ENCODE measurements around the gene TNS3. TPM values are rescaled to one million over a fixed set of nuclear protein-coding genes. Genes with fewer than 3 reads are reported as not detected.

Gene TNS3
- total and polyA plus RNA-seq, 2 of the 13 experiments (the other 11 are each of a cell fraction or from before 2014, with no cell fraction given): 52.9 to 55.7 TPM

- Histone ChIP-seq H3K9ac (ENCODE audit: insufficient read depth, low read depth, low read length) (no peak overlapping the region), H4K20me1 (ENCODE audit: insufficient read depth, low read length) (no peaks in the 10 kb centered on the region), H3K27ac (ENCODE audit: extremely low read length, insufficient read depth, low read length) (no peak overlapping the region), H3K9me3 (ENCODE audit: low read length) (no peaks in the 10 kb centered on the region), H3K4me1 (ENCODE audit: insufficient read depth, low read length) (peaks cover 36% of the 10 kb centered on the region), H3K36me3 (replicated peaks in 1 of 2; ENCODE audit: control insufficient read depth in 1 of 2, insufficient read depth in 2 of 2, low read length in 2 of 2) (no peaks in the 10 kb centered on the region), H3K79me2 (ENCODE audit: insufficient read depth, low read length) (no peaks in the 10 kb centered on the region), H3K4me3 (replicated peaks in 1 of 3; ENCODE audit: insufficient read depth in 1 of 3, low read depth in 2 of 3, low read length in 3 of 3) (no peak overlapping the region), H3K27me3 (ENCODE audit: control insufficient read depth in 1 of 2, insufficient read depth in 2 of 2, low read length in 2 of 2) (no peaks in the 10 kb centered on the region), H2AFZ (ENCODE audit: low read length) (no peak overlapping the region), H3K4me2 (ENCODE audit: low read depth, low read length) (no peak overlapping the region)
- WGBS (ENCODE audit: low lambda C conversion rate): 87% methylated on average over 7 of the region's 7 CpGs
- no peak for DNase-seq (ENCODE audit: low spot score)
- BruUV-seq (replicated peaks): no TSS peak
- intact Hi-C loops (cut with micrococcal nuclease; ENCODE audit: unreplicated experiment) (no loop called here), in situ Hi-C loops (cut with HindIII; ENCODE audit: extremely low pct_ligation_motif_present, low pct_unique_long_range_greater_than_20kb) (no loop called here)
- no peak for FAIRE-seq
- ChIA-PET CTCF (ENCODE audit: low intra/inter-chr PET ratio, low total read pairs) (no interaction called here), POLR2A (interaction anchor here (0.6 to 1.6 kb wide), 3 partner anchors 17 to 53 kb away, joined by 3 to 5 read pairs (median 3); no protein-coding TSS in a partner anchor)
- no peak for ATAC-seq
- no peak for TF ChIP-seq ARID3A (IDR thresholded peaks at IDR 0.05; ENCODE audit: low read depth, low read length)
- TF ChIP-seq STAG1 (CRISPR knock-in tag; IDR thresholded peaks at IDR 0.05): no peak
- no peak for TF ChIP-seq ZNF512B (CRISPR knock-in tag; IDR thresholded peaks at IDR 0.05; ENCODE audit: borderline replicate concordance)
- TF ChIP-seq ZC3H4 (CRISPR knock-in tag; IDR thresholded peaks at IDR 0.05; ENCODE audit: borderline replicate concordance): no peak
- TF ChIP-seq BHLHE40 (IDR thresholded peaks at IDR 0.05; ENCODE audit: low read length): no peak
- TF ChIP-seq ZNF460 (CRISPR knock-in tag; IDR thresholded peaks at IDR 0.05; ENCODE audit: borderline replicate concordance): no peak
- TF ChIP-seq GATAD1 (CRISPR knock-in tag; IDR thresholded peaks at IDR 0.05): no peak
- no peak for TF ChIP-seq REXO4 (CRISPR knock-in tag; IDR thresholded peaks at IDR 0.05; ENCODE audit: borderline replicate concordance)
- no peak for TF ChIP-seq MBNL3 (CRISPR knock-in tag; conservative IDR thresholded peaks at IDR 0.05)
- TF ChIP-seq CREM (IDR thresholded peaks at IDR 0.05): no peak
- no peak for TF ChIP-seq CREM (CRISPR knock-in tag; IDR thresholded peaks at IDR 0.05)
- no peak for TF ChIP-seq HDAC2 (CRISPR knock-in tag; IDR thresholded peaks at IDR 0.05)
- no peak for TF ChIP-seq FOXA1 (IDR thresholded peaks at IDR 0.05)
- no peak for TF ChIP-seq FOXA1 (CRISPR knock-in tag; IDR thresholded peaks at IDR 0.05)
- TF ChIP-seq WIZ (CRISPR knock-in tag; IDR thresholded peaks at IDR 0.05): no peak
- no peak for TF ChIP-seq ISL2 (CRISPR knock-in tag; IDR thresholded peaks at IDR 0.05)
- no peak for TF ChIP-seq PAF1 (CRISPR knock-in tag; IDR thresholded peaks at IDR 0.05)
- TF ChIP-seq IRF9 (CRISPR knock-in tag; IDR thresholded peaks at IDR 0.05; ENCODE audit: borderline replicate concordance): no peak
Measured at GRCh38 chr7:47627580-47628283, 45.8 kb upstream of the TNS3 start.

Measured in HepG2 (cell line).